Measurements from ENCODE around the gene OSBPL6.
A peak's percentile ranks its signal among the peaks of the same experiment; 100 is the strongest.

The OSBPL6 gene

GRCh38 chr2:178448968-178449661, 254.8 kb downstream of the OSBPL6 start:
- DNase-seq (ENCODE audit: low read depth): no peak

DNA sequence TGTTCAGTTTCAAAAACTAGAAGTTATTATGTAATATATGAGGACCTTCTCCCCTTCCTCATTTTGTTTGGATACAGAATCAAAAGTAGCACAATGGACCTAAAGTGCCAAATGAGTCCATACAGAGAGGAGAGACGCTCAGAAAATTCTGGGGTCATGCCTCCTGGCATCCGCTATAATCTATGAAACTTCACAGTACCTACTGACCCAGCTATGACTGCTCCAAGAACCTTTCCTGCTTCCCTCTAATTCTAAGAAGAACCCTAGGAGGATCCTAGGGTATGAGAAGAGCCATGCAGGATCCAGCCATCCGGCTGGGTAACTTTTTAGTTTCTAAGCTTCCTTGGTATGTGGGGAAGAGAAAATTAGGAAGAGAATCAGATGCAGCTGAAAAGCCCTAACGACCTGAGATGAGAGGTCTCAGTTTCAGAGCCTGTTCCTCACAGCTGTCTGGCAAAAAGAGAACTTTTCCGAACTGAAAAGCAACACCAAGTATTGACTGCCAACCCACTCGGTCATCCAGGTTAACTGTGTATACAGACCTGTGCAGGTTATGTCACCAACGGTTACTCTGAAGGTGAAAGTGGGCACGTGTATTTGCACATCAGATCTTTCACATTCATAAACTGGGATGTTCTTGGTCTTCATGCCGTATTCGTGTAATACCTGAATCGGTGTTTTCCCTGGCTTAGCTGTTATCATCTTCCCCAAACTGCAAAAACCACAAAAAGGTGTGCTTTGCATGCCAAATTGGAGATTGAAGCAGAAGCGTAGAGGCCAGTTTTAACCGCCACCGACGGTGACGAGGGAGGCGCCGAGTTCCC, 255.6 kb downstream of the OSBPL6 start:
- no peak for DNase-seq (ENCODE audit: low read depth)

DNA sequence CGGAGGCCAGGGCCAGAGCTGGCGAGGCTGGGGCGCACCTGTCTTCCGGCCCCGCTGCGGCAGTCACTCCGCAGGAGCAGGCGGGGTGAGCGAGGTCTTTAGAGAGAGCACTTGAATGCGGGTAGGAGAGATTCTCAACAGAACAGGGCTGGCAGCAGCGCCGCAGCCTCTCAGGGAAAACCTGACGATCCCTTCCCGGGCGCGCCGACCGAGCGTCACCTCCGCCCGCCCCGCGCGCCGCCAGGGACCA, 256.1 kb downstream of the OSBPL6 start:
- DNase-seq (ENCODE audit: low read depth): peak; percentile 71

DNA sequence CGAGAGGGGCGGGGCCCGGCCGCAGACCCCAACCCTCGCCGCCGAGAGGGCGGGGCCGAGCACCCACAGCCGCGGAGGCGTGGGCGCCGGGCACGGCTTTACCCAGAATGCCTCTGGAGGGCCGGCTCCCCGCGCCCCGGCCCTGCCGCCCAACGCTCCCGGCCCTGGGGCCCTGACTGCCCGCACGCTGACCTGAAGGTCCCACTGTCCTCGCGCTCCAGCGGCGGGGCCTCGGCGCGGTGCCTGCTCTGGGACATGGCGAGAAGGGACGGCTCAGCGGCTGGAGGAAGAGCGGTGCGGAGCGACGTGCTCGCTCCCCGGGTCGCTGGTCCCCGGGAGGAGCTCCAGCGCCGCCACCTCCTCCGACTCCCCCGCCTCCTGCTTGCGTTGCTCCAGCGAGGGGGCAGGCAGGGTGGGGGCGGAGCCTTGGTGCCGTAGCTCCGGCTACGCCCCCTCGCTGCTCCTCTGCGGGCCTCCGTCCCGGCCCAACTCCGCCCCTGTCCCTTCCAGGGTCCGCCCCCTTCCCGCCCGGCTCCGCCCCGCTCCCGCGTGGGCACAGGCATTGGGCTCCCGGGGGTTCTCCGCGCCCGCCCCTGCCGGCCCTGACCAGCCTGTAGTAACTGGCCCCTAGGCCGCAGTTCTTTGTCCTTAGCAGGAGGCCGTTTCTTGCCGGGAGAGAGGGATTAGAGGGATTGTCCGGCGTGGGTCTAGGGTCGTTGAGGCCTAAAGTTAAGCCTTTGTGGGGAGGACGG, 256.6 kb downstream of the OSBPL6 start, which contains the start of the genes PJVK and PRKRA:
TSS of gene PJVK (plus strand) at position 605 of the 752 bp plus-strand sequence. CDS start 2,032 bp downstream, outside the sequence.
TSS of gene PRKRA (minus strand) at position 402 of the 752 bp plus-strand sequence. CDS start at position 257, 145 bp downstream.
- peak; percentile 91 for DNase-seq (ENCODE audit: low read depth)

- no peak for DNase-seq (ENCODE audit: low read depth)
These were observed 258.0 kb downstream of the OSBPL6 start for GRCh38 chr2:178452334-178452733.
